GM04504 (cell line): ENCODE results near the gene VDR.

ENCODE experiments used
- DNase-seq: peaks from one replicate; pipeline ENCODE4 v3.0.0-alpha.2; 2012; ENCODE audit warnings: low read depth

The VDR gene

DNA sequence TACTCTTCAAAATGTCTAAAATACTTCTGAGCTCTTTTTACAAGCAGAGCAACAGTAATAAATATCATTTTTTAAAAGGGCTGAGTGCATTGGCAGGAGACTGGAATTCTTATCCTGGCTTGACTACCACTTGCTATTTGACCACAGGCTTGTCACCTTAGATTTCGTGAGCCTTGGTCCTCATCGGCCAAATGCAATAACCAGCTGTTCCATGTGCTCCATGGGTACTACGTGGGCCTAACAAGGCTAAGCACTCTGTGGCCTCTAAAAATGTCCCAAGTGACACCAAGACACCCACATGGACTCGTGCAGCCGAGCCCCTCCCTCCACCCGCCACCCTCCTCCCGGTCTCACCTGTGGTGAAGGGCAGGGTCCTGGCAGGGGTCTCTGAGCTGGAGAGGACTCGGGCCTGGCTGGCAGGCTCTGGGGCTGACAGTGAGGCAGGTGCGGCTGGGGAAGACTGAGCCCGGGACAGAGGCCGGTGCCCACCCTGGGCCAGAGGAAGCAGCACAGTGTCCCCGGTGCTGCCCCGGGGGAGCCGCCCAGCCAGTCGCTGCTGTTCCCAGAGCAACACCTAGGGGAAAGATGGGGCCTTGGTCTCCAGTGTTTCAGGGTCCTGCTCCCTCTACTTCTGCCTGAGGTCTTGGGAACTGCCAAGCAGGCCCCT is 111.6 kb downstream of the VDR start:
- no peak for DNase-seq

DNA sequence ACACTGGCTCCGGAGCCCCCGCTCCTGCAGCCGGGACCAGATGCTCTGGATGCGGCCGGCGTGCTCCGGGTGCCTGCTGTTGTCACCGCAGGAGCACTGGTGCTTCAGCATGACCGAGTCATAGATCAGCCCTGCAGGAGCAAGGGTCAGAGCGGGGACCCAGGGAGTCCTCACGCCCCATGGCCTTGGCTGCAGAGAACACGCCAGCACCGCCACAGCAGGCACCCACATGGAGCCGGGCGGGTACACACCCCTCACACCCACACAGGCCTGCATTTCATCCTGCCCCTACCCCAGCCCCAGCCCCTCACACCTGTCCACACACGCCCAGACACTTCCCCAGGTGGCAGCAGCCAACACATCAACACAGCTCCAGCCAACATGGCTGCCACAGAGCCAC is 112.9 kb downstream of the VDR start:
- no peak for DNase-seq
